ENCODE measurements around the gene IL1A.
A peak's percentile ranks its signal among the peaks of the same experiment; 100 is the strongest.

Gene IL1A

GRCh38 chr2:112727276-112728028 is 56.8 kb downstream of the IL1A start:
- DNase-seq (ENCODE audit: low read depth in 2 of 2): no peak

GRCh38 chr2:112726487-112727190 is 57.7 kb downstream of the IL1A start:
- DNase-seq (ENCODE audit: low read depth in 2 of 2): peak; percentile 71 to 84

- no peak for DNase-seq (ENCODE audit: low read depth in 2 of 2)
Measured at GRCh38 chr2:112725545-112726457, 58.5 kb downstream of the IL1A start.

- DNase-seq (ENCODE audit: low read depth in 2 of 2): no peak
Measured at GRCh38 chr2:112724591-112725525, 59.4 kb downstream of the IL1A start.

- DNase-seq (ENCODE audit: low read depth in 2 of 2): no peak
Measured at GRCh38 chr2:112723995-112724394, 60.3 kb downstream of the IL1A start.
